ENCODE results near the gene TRIP10.
A peak's percentile ranks its signal among the peaks of the same experiment; 100 is the strongest.

TRIP10 gene

DNA sequence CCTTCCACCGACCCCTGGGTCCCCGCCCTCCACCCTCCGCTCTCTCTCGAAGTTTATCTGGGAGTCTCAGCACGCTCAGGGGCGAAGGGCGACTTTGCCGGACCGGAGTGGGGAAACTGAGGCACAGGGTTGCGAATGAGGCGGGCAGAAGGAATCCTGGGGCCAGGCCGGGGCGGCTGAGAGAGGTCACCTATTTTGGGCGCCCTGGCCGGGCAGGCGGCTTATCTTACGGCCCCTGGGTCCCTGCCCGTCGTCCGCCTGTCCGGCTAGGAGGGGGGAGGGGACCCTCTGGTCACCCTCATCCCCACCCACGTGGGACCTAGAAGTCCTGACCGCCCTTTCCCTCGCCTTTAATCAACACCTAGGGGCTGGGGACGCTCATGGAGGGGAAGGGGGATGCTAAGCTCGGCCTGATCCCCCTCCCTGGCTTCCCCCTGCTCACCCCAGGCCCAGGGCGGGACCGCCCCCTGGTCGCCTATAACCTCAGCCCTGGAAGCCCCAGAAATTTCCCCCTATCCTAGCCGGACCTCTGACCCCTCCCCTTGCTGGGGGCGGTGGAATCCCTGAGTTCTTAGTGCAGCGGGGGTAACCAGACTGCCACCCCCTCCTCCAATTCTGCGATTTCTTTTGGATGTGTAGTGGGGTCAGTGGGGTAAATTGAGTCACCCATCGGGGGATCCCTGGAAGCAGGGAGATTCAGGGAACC is 556 bp downstream of the TRIP10 start:
- ATAC-seq, result no peak
- no peak for TF ChIP-seq ZFP3 (CRISPR knock-in tag; IDR thresholded peaks at IDR 0.05)
- TF ChIP-seq OSR1 (CRISPR knock-in tag; IDR thresholded peaks at IDR 0.05), result no peak
- no peak for TF ChIP-seq CSDC2 (CRISPR knock-in tag; IDR thresholded peaks at IDR 0.05)
- no peak for TF ChIP-seq ZNF70 (CRISPR knock-in tag; IDR thresholded peaks at IDR 0.05)
- TF ChIP-seq ZNF565 (CRISPR knock-in tag; conservative IDR thresholded peaks at IDR 0.05; ENCODE audit: low read depth), result no peak
- TF ChIP-seq, protein P1, sequence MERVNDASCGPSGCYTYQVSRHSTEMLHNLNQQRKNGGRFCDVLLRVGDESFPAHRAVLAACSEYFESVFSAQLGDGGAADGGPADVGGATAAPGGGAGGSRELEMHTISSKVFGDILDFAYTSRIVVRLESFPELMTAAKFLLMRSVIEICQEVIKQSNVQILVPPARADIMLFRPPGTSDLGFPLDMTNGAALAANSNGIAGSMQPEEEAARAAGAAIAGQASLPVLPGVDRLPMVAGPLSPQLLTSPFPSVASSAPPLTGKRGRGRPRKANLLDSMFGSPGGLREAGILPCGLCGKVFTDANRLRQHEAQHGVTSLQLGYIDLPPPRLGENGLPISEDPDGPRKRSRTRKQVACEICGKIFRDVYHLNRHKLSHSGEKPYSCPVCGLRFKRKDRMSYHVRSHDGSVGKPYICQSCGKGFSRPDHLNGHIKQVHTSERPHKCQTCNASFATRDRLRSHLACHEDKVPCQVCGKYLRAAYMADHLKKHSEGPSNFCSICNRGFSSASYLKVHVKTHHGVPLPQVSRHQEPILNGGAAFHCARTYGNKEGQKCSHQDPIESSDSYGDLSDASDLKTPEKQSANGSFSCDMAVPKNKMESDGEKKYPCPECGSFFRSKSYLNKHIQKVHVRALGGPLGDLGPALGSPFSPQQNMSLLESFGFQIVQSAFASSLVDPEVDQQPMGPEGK (CRISPR knock-in tag; IDR thresholded peaks at IDR 0.05; ENCODE audit: borderline replicate concordance), result no peak
- TF ChIP-seq ZNF8 (CRISPR knock-in tag; IDR thresholded peaks at IDR 0.05), result no peak
- no peak for TF ChIP-seq PPARA (CRISPR knock-in tag; IDR thresholded peaks at IDR 0.05; ENCODE audit: borderline replicate concordance)
- TF ChIP-seq GLIS3 (CRISPR knock-in tag; IDR thresholded peaks at IDR 0.05), result no peak
- TF ChIP-seq ZC3H10 (CRISPR knock-in tag; IDR thresholded peaks at IDR 0.05), result no peak
- TF ChIP-seq RARB (CRISPR knock-in tag; IDR thresholded peaks at IDR 0.05), result no peak
- TF ChIP-seq, protein P2, sequence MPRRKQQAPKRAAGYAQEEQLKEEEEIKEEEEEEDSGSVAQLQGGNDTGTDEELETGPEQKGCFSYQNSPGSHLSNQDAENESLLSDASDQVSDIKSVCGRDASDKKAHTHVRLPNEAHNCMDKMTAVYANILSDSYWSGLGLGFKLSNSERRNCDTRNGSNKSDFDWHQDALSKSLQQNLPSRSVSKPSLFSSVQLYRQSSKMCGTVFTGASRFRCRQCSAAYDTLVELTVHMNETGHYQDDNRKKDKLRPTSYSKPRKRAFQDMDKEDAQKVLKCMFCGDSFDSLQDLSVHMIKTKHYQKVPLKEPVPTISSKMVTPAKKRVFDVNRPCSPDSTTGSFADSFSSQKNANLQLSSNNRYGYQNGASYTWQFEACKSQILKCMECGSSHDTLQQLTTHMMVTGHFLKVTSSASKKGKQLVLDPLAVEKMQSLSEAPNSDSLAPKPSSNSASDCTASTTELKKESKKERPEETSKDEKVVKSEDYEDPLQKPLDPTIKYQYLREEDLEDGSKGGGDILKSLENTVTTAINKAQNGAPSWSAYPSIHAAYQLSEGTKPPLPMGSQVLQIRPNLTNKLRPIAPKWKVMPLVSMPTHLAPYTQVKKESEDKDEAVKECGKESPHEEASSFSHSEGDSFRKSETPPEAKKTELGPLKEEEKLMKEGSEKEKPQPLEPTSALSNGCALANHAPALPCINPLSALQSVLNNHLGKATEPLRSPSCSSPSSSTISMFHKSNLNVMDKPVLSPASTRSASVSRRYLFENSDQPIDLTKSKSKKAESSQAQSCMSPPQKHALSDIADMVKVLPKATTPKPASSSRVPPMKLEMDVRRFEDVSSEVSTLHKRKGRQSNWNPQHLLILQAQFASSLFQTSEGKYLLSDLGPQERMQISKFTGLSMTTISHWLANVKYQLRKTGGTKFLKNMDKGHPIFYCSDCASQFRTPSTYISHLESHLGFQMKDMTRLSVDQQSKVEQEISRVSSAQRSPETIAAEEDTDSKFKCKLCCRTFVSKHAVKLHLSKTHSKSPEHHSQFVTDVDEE (CRISPR knock-in tag; IDR thresholded peaks at IDR 0.05), result no peak
- TF ChIP-seq BACH2 (CRISPR knock-in tag; IDR thresholded peaks at IDR 0.05; ENCODE audit: borderline replicate concordance), result no peak
- no peak for TF ChIP-seq ISL1 (CRISPR knock-in tag; IDR thresholded peaks at IDR 0.05)
- TF ChIP-seq, protein P3, sequence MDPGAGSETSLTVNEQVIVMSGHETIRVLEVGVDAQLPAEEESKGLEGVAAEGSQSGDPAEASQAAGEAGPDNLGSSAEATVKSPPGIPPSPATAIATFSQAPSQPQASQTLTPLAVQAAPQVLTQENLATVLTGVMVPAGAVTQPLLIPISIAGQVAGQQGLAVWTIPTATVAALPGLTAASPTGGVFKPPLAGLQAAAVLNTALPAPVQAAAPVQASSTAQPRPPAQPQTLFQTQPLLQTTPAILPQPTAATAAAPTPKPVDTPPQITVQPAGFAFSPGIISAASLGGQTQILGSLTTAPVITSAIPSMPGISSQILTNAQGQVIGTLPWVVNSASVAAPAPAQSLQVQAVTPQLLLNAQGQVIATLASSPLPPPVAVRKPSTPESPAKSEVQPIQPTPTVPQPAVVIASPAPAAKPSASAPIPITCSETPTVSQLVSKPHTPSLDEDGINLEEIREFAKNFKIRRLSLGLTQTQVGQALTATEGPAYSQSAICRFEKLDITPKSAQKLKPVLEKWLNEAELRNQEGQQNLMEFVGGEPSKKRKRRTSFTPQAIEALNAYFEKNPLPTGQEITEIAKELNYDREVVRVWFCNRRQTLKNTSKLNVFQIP (CRISPR knock-in tag; IDR thresholded peaks at IDR 0.05; ENCODE audit: borderline replicate concordance, low read depth), result no peak
- TF ChIP-seq, protein P4, sequence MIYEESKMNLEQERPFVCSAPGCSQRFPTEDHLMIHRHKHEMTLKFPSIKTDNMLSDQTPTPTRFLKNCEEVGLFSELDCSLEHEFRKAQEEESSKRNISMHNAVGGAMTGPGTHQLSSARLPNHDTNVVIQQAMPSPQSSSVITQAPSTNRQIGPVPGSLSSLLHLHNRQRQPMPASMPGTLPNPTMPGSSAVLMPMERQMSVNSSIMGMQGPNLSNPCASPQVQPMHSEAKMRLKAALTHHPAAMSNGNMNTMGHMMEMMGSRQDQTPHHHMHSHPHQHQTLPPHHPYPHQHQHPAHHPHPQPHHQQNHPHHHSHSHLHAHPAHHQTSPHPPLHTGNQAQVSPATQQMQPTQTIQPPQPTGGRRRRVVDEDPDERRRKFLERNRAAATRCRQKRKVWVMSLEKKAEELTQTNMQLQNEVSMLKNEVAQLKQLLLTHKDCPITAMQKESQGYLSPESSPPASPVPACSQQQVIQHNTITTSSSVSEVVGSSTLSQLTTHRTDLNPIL (CRISPR knock-in tag; IDR thresholded peaks at IDR 0.05; ENCODE audit: low read depth), result no peak
- no peak for TF ChIP-seq TCF4 (CRISPR knock-in tag; IDR thresholded peaks at IDR 0.05; ENCODE audit: borderline replicate concordance)
- TF ChIP-seq, protein P5, sequence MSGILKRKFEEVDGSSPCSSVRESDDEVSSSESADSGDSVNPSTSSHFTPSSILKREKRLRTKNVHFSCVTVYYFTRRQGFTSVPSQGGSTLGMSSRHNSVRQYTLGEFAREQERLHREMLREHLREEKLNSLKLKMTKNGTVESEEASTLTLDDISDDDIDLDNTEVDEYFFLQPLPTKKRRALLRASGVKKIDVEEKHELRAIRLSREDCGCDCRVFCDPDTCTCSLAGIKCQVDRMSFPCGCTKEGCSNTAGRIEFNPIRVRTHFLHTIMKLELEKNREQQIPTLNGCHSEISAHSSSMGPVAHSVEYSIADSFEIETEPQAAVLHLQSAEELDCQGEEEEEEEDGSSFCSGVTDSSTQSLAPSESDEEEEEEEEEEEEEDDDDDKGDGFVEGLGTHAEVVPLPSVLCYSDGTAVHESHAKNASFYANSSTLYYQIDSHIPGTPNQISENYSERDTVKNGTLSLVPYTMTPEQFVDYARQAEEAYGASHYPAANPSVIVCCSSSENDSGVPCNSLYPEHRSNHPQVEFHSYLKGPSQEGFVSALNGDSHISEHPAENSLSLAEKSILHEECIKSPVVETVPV (CRISPR knock-in tag; IDR thresholded peaks at IDR 0.05), result no peak
- TF ChIP-seq TOX (CRISPR knock-in tag; IDR thresholded peaks at IDR 0.05; ENCODE audit: borderline replicate concordance), result no peak
- no peak for TF ChIP-seq ZFP30 (CRISPR knock-in tag; IDR thresholded peaks at IDR 0.05)

DNA sequence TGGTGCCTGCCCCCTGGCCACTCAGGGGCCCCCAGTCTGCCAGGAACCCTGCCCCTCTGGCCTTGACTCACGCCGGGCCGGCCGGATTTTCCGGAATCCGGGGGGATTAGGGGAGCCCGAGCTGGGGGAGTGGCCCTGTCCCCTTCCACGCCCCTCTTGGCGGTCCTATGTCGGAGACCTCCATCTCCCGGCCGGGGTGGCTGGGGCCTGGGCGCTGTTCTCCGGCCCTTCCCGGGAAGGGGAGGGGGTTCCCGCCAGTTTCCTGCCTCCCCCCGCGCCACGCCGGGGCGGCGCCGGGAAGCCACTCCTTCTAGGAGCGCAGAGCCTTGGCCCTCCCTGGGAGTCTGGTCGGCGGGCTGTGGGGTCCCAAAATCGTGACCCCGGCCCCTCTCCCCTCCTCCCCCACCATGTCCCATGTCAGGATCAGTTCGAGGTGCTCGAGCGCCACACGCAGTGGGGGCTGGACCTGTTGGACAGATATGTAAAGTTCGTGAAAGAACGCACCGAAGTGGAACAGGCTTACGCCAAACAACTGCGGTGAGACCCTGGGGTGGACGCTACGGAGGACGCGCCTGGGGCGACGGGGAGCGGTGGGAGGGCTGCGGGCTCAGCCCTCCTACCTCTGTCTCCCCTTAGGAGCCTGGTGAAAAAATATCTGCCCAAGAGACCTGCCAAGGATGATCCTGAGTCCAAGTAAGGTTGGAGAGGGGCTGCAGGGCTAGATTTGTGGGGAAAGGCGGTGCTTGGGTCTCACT is 1.3 kb downstream of the TRIP10 start:
- TF ChIP-seq, protein P2 (CRISPR knock-in tag; IDR thresholded peaks at IDR 0.05), result no peak
- TF ChIP-seq, protein P1 (CRISPR knock-in tag; IDR thresholded peaks at IDR 0.05; ENCODE audit: borderline replicate concordance), result peak; percentile 63; the same call in 1 of the 2 replicates
- no peak for ATAC-seq
